B cell (primary cell): Measurements from ENCODE around the gene CNPPD1. TPM values are rescaled to one million over a fixed set of nuclear protein-coding genes. Genes with fewer than 3 reads are reported as not detected.

Experiments
- ATAC-seq: fragments of 200-7000 bp; cut with Tn5 transposase; one replicate; pipeline ENCODE4 v1.10.0; 2021; ENCODE audit warnings: low read depth, mild to moderate bottlenecking, moderate number of reproducible peaks, moderate library complexity
- CTCF ChIA-PET: fragments of 350-600 bp; sonication (Branson Sonifier 250); formaldehyde crosslinking; loops from one replicate; lab custom pipeline; 2021; ENCODE audit warnings: antibody characterized with exemption, inconsistent platforms; lab: Charles Lee
- POLR2A ChIA-PET: fragments of 350-600 bp; sonication (Branson Sonifier 250); formaldehyde crosslinking; loops from one replicate; lab custom pipeline; 2021; ENCODE audit warnings: antibody characterized with exemption; lab: Charles Lee
- DNase-seq: peaks from one replicate; pipeline ENCODE4 v3.0.0; 2013
- H2AFZ ChIP-seq: 2 replicates; pipeline ENCODE4 v1.6.1; 2012; ENCODE audit warnings: mild to moderate bottlenecking, low read depth, low read length; ENCODE audit not compliant: insufficient read depth, poor library complexity, severe bottlenecking
- H3K27ac ChIP-seq, 2 donors: 1 replicate in 1 of 2; 2 replicates in 1 of 2; pipeline ENCODE4 v1.5.1; 2012 to 2013; ENCODE audit warnings: low read length in 2 of 2, mild to moderate bottlenecking in 2 of 2, moderate library complexity in 1 of 2
- H3K27me3 ChIP-seq, 4 experiments: fragments of 200-600 bp in 1 of 4; sonication (generic) in 1 of 4; replicated peaks in 1 of 4; 1 replicate in 2 of 4; 2 replicates in 2 of 4; pipeline versions ENCODE4 v1.6.1 to v1.7.0; 2013 to 2016; ENCODE audit warnings: low read length in 3 of 4, mild to moderate bottlenecking in 2 of 4, mixed read lengths in 1 of 4, moderate library complexity in 1 of 4; ENCODE audit not compliant: insufficient read depth in 4 of 4, control insufficient read depth in 3 of 4; ENCODE audit errors: control extremely low read depth in 1 of 4
- H3K36me3 ChIP-seq, 2 experiments: replicated peaks in 1 of 2; 1 replicate in 1 of 2; 2 replicates in 1 of 2; pipeline versions ENCODE4 v1.6.1 to v1.7.1; 2013; ENCODE audit warnings: low read length in 1 of 2; ENCODE audit not compliant: insufficient read depth in 2 of 2, control insufficient read depth in 1 of 2; ENCODE audit errors: control extremely low read depth in 1 of 2, extremely low read depth in 1 of 2
- H3K4me1 ChIP-seq, 2 donors: fragments of 200-600 bp in 1 of 2; sonication (generic) in 1 of 2; 1 replicate in 1 of 2; 2 replicates in 1 of 2; pipeline versions ENCODE4 v1.5.1 to v1.6.1; 2013 to 2017; ENCODE audit warnings: low read length in 2 of 2; ENCODE audit not compliant: control insufficient read depth in 2 of 2, insufficient read depth in 2 of 2
- H3K4me2 ChIP-seq: replicated peaks from 2 replicates; pipeline ENCODE3; 2012; ENCODE audit warnings: mild to moderate bottlenecking, low read depth, low read length; ENCODE audit not compliant: poor library complexity, severe bottlenecking
- H3K4me3 ChIP-seq, 5 experiments: fragments of 200-600 bp in 1 of 5; sonication (generic) in 1 of 5; 1 replicate in 3 of 5; 2 replicates in 2 of 5; pipeline versions ENCODE4 v1.5.1 to v1.7.0; 2011 to 2016; ENCODE audit warnings: low read length in 4 of 5, mild to moderate bottlenecking in 4 of 5, low read depth in 2 of 5, control low read depth in 1 of 5, moderate library complexity in 1 of 5; ENCODE audit not compliant: insufficient read depth in 1 of 5; ENCODE audit errors: control extremely low read depth in 1 of 5, extremely low read depth in 1 of 5
- H3K79me2 ChIP-seq: fragments of 200-600 bp; sonication (generic); one replicate; pipeline ENCODE4 v1.6.0; 2016; ENCODE audit warnings: low read length; ENCODE audit not compliant: control insufficient read depth, insufficient read depth
- H3K9ac ChIP-seq: fragments of 200-600 bp; sonication (generic); 2 replicates; pipeline ENCODE4 v1.6.1; 2017; ENCODE audit warnings: mild to moderate bottlenecking, low read length, moderate library complexity
- H3K9me3 ChIP-seq, 3 donors: one replicate each; pipeline versions ENCODE4 v1.6.1 to v1.7.1; 2013; ENCODE audit warnings: low read length in 2 of 3; ENCODE audit not compliant: control insufficient read depth in 2 of 3, insufficient read depth in 1 of 3; ENCODE audit errors: control extremely low read depth in 1 of 3
- H4K20me1 ChIP-seq: 2 replicates; pipeline ENCODE4 v1.6.0; 2012; ENCODE audit warnings: mild to moderate bottlenecking, low read length; ENCODE audit not compliant: insufficient read depth, control insufficient read depth, poor library complexity, severe bottlenecking
- H3K27ac Mint-ChIP-seq: one replicate; pipeline ENCODE4 v1.8.0; 2021; ENCODE audit warnings: mixed read lengths
- H3K27me3 Mint-ChIP-seq: one replicate; pipeline ENCODE4 v1.8.0; 2021; ENCODE audit warnings: mixed read lengths
- H3K4me1 Mint-ChIP-seq: one replicate; pipeline ENCODE4 v1.8.0; 2021; ENCODE audit warnings: mixed read lengths
- H3K4me3 Mint-ChIP-seq: one replicate; pipeline ENCODE4 v1.8.0; 2021; ENCODE audit warnings: mixed read lengths
- H3K9me3 Mint-ChIP-seq: one replicate; pipeline ENCODE4 v1.8.0; 2022; ENCODE audit warnings: mixed read lengths; ENCODE audit not compliant: insufficient read depth
- EZH2 ChIP-seq: IDR thresholded peaks from 2 replicates; pipeline ENCODE4 v1.6.1; 2012; ENCODE audit warnings: borderline replicate concordance, low read depth, mild to moderate bottlenecking, moderate library complexity, low read length; ENCODE audit not compliant: insufficient read depth, poor library complexity, severe bottlenecking
- WGBS: methylation state at CpG from one replicate; pipeline ENCODE4 v1.1.5; 2013; ENCODE audit warnings: missing lambda C conversion rate; ENCODE audit not compliant: insufficient coverage; 5-methylcytosine and 5-hydroxymethylcytosine counted together
- intact Hi-C: fragments of 100-400 bp; cut with micrococcal nuclease; formaldehyde crosslinking; loops from one replicate; pipeline ENCODE4 v1.10.0; 2022
- polyA plus RNA-seq: library from polyadenylated mRNA; depleted of rRNA; stranded (reverse); fragments of >200 nt; gene quantifications from 2 replicates; pipeline ENCODE4 v1.2.3, GENCODE V29; 2012
- total RNA-seq, 2 donors: library from RNA; stranded (reverse); fragments of 120-200 nt in 1 of 2; gene quantifications; 1 replicate in 1 of 2; 2 replicates in 1 of 2; pipeline versions ENCODE4 v1.2.3 to v1.2.4, GENCODE V29; 2013 to 2022
- TF ChIP-seq, protein P1 (sequence below): fragments of 200-600 bp; IDR thresholded peaks from one replicate; pipeline ENCODE4 v1.8.0; 2022; ENCODE audit warnings: antibody characterized with exemption, mild to moderate bottlenecking

Gene CNPPD1
- total and polyA plus RNA-seq, 2 donors (not counting 1 experiment from before 2014, with no cell fraction given), result 150 to 159 TPM

DNA sequence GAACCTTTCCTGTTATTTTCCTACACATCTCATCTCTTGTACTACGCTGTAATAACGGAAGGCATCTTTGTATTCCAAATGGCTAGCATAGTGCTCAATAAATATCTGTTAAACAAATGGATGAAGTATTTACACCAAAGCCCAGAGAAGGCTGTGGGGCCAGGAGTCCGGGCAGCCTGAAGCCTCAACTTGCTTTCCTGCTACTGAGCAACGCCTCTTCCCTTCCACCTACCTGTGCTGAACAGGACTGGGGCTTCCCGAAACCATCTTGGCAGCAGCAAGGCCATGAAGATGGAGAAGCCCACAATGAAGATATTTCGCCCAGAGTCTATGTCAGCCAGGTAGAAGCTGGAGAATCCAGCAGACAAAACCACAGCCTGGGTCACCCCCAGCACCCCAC, 13.6 kb downstream of the CNPPD1 start:
- H3K27me3 ChIP-seq, result no peaks in the 10 kb centered on the region
- H3K4me3 ChIP-seq, result no peak overlapping the region
- H3K9me3 Mint-ChIP-seq, result no peaks in the 10 kb centered on the region
- ATAC-seq (no peak), DNase-seq (no peak)
- H2AFZ ChIP-seq, result no peak overlapping the region
- H3K36me3 ChIP-seq, result peaks cover 0 to 2% of the 10 kb centered on the region in 2 experiments
- ChIA-PET POLR2A (no interaction called here), CTCF (interaction anchor here (0.6 to 4.1 kb wide), 7 partner anchors 8 to 132 kb away, joined by 3 to 21 read pairs (median 3); partner anchors contain the start of gene TUBA4A)
- no peak overlapping the region for H3K27ac ChIP-seq
- H3K79me2 ChIP-seq, result peaks cover 10% of the 10 kb centered on the region
- peaks cover 9 to 13% of the 10 kb centered on the region in 2 donors for H3K4me1 ChIP-seq
- intact Hi-C loops, result loop anchor here (5.0 kb wide), 3 partner anchors 266 to 596 kb away; partner anchors contain the start of genes CNOT9, STK11IP and USP37
- WGBS, result 100% methylated on average over 2 of the region's 6 CpGs
- no peak overlapping the region for H3K4me2 ChIP-seq
- H3K9me3 ChIP-seq, result no peaks in the 10 kb centered on the region
- no peaks in the 10 kb centered on the region for H3K27me3 Mint-ChIP-seq
- no peak overlapping the region for H3K4me3 Mint-ChIP-seq
- no peak overlapping the region for H3K9ac ChIP-seq
- peaks cover 21% of the 10 kb centered on the region for H3K4me1 Mint-ChIP-seq
- H3K27ac Mint-ChIP-seq, result no peak overlapping the region
- TF ChIP-seq, protein P1, sequence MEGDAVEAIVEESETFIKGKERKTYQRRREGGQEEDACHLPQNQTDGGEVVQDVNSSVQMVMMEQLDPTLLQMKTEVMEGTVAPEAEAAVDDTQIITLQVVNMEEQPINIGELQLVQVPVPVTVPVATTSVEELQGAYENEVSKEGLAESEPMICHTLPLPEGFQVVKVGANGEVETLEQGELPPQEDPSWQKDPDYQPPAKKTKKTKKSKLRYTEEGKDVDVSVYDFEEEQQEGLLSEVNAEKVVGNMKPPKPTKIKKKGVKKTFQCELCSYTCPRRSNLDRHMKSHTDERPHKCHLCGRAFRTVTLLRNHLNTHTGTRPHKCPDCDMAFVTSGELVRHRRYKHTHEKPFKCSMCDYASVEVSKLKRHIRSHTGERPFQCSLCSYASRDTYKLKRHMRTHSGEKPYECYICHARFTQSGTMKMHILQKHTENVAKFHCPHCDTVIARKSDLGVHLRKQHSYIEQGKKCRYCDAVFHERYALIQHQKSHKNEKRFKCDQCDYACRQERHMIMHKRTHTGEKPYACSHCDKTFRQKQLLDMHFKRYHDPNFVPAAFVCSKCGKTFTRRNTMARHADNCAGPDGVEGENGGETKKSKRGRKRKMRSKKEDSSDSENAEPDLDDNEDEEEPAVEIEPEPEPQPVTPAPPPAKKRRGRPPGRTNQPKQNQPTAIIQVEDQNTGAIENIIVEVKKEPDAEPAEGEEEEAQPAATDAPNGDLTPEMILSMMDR, result no peak
- no peak for TF ChIP-seq EZH2
- H4K20me1 ChIP-seq, result no peaks in the 10 kb centered on the region

DNA sequence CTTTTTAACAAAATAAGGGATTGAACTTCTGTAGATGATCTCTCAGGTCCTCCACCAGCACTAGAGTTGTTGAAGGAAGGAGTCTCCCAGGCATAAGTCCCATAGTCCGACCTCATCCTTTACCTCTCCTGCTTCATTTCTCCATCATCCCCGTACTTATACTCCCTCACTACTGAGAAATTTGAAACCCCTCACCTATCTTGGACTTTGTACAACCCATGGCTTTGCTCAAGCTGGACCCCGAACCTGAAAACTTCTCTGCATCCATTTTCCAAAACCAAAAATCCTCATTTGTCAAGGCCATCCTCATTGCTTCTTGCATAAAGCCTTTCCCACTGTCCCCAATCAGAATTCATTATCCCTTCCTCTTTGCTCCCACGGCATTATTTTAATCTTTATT, 15.6 kb downstream of the CNPPD1 start:
- Histone ChIP-seq H4K20me1 (no peaks in the 10 kb centered on the region), H3K79me2 (peaks cover 14% of the 10 kb centered on the region), H2AFZ (peak overlapping the region; percentile 88), H3K4me2 (peak overlapping the region; percentile 75), H3K36me3 (peaks cover 0 to 18% of the 10 kb centered on the region in 2 experiments), H3K4me3 (peak overlapping the region in 4 of 5 experiments; percentile 32 to 84 (median 76)), H3K27ac (peak overlapping the region in 1 of 2 donors; percentile 56), H3K4me1 (peaks cover 9 to 13% of the 10 kb centered on the region in 2 donors), H3K9ac (peak overlapping the region; percentile 72), H3K27me3 (no peaks in the 10 kb centered on the region), H3K9me3 (no peaks in the 10 kb centered on the region)
- WGBS, result 82% methylated on average over 4 of the region's 4 CpGs
- ATAC-seq, result no peak
- TF ChIP-seq EZH2, result no peak
- TF ChIP-seq, protein P1, result no peak
- Mint-ChIP-seq H3K27me3 (no peaks in the 10 kb centered on the region), H3K4me3 (peak overlapping the region; percentile 98), H3K9me3 (no peaks in the 10 kb centered on the region), H3K27ac (peak overlapping the region; percentile 97), H3K4me1 (peaks cover 21% of the 10 kb centered on the region)
- POLR2A ChIA-PET, result no interaction called here
- intact Hi-C loops, result loop anchor here (2.0 to 5.0 kb wide), 7 partner anchors 58 to 594 kb away; partner anchors contain the start of genes ABCB6, CHPF, CNOT9 and GLB1L
- DNase-seq, result no peak
- CTCF ChIA-PET, result interaction anchor here (5.6 kb wide), 1 partner anchor 45 kb away, joined by 24 read pairs; the partner anchor contains the start of gene ZFAND2B
